ENCODE measurements around the gene ADGRG7.

ADGRG7 gene

DNA sequence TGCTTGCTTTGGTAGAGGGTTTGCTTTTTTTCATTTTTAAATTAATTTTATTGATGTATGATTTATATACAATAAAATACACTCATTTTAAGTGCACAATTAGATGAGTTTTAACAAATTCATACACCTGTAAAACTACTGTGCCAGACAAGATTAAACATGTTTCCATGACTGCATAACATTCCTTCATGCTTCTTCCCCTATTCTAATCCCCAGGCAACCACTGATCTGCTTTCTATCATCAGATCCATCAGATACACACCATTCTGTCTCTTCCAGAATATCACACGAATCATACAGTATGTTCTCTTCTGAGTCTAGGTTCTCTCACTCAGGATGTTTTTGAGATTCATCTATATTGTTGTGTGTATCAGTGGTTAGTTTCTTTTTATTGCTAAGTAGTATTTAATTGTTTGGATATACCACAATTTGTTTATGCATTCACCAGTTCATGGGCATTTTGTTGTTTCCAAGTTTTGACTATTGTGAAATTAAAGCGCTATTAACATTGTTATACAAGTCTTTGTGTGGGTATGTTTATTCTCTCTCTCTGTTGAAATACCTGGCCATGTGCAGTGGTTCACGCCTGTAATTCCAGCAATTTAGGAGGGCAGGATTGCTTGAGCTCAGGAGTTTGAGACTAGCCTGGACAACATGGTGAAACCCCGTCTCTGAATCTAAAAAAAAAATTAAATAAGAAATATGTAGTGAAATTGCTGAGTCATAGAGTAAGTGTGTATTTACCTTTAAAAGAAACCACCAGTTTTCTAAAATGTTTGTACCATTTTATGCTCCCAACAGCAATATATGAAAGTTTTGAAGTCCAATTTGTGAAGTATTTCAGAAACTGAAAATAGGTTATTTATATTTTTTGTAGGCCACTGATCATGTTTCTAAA is 92.9 kb downstream of the ADGRG7 start:
- DNase-seq (ENCODE audit: low read depth), result no peak

DNA sequence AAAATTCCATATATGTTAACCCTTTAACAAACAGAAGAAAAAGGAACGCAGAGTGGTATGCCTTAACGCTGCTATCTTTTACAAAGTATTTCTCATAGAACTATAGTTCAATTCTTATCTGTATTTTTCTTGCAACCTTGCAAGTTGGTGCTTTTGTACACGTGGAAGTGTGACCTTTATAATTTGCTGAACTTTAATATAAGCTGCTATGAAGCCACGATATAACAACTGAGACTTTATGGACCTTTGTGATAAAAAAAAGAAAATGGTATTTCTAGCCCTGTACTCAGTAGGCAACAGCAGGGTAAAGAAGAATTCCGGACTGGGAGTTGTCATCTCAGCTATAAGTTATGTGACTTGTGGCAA is 93.6 kb downstream of the ADGRG7 start:
- no peak for DNase-seq (ENCODE audit: low read depth)

DNA sequence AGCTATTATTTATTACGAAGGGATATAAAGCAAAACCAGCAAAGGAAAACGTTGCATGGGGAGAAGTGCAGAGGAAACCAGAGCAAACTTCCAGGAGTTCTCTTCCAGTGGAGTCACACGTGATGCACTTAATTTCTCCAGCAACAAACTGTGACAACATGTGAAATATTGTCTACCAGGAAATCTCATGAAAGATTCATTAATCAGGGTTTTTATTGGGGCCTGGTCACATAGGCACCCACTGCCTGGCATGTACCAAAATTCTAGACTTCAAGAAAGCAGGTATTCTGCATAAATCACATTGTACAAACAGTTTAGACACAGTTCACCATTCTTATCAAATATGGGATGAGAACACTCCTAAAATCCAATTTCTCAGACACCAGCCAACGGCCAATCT is 94.5 kb downstream of the ADGRG7 start:
- no peak for DNase-seq (ENCODE audit: low read depth)

DNA sequence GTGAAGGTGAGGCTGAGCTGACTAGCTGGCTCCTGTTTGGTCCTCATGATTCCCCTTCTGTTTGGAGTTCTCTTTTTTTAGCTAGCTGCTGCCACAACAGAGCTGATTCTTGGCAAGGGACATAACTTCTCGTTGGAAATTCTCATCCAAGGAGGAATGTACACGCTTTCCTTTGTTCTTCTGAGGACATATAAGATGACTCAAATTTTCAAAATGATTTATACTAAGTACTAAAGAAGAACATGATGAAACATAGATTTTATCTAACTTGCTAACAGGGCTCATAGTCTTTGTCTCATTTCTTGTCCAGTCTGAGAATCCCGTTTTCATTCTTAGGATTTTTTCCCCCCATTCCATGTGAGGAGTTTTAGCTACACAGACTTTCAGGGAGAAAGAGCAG is 97.0 kb downstream of the ADGRG7 start:
- DNase-seq (ENCODE audit: low read depth), result no peak

DNA sequence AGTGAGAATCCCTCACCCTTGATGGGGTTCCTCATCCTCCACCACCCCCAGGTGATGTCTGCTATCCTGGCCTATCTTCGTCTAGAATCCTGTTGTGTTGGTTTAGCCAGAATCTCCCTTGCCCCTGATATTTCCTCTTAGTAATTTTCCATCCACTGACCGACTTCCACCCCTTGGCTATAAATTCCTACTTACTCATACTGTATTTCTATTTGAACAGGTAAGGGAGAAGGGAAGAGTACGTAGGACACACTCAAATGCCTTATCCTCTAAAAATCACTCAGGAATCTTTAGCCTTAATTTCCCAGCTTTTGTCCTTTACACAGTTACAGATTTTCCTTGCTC is 99.2 kb downstream of the ADGRG7 start:
- no peak for DNase-seq (ENCODE audit: low read depth)

DNA sequence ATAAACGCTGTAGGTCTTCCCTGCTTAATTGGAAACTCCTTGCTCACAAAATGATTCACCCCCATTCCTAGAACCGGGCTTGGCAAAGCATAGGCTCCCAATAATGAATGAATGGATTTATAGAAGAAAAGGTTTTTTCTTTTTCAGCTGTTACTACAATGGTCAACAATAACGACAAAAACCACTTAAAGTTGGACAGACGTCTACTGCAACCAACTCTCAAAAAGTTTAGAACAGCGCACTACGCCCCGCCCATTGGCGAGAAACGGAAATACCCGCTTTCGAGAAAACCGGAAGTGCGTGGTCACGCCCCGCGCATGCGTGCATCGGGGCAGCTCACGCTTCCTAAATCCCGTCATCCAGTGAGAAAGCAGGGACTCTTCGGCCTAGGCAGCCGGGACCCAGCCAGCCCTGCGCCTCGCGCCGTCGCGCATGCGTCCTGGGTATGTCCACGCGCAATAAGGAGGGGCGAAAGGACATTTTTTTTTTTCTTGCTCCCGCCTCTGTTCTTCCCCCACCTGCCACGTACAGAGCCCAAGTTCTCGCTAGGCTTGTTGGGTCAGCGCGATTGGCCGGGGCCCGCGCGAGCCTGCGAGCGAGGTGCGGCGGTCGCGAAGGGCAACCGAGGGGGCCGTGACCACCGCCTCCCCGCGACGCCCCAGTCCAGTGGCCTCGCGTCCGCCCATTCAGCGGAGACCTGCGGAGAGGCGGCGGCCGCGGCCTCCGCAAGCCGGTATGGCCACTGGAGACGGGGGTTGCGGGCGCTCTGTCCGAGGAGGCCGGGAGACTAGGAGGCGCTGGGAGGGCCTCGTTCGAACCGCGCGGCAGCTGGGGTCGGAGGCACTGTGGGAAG is 99.8 kb downstream of the ADGRG7 start, which contains the start of gene TFG:
Gene TFG, plus strand, starts transcription at position 506 of the 853 bp plus-strand sequence. CDS start 4,192 bp downstream, outside the sequence.
- DNase-seq (ENCODE audit: low read depth), result peak; percentile 96

DNA sequence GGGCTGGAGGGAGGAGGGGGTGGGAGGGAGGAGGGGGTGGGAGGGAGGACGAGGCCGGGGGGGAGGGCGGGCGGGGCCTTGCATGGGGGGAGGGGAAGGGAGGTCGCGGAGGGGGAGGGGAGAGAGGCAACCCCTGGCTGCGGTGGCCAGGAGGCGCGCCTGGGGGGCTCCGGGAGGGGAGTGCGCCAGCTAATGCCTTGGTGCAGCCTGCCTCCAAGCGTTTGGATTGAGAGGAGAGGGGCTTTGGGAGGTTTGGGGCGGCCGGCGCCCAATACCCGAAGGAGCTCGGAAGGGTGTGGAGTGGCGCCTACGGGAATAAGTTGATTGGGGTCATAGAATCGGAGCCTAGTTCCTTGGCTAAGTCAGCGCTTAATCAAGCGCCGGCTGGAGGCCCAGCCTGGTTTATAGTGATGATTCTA is 100.5 kb downstream of the ADGRG7 start:
- DNase-seq (ENCODE audit: low read depth), result peak; percentile 3

DNA sequence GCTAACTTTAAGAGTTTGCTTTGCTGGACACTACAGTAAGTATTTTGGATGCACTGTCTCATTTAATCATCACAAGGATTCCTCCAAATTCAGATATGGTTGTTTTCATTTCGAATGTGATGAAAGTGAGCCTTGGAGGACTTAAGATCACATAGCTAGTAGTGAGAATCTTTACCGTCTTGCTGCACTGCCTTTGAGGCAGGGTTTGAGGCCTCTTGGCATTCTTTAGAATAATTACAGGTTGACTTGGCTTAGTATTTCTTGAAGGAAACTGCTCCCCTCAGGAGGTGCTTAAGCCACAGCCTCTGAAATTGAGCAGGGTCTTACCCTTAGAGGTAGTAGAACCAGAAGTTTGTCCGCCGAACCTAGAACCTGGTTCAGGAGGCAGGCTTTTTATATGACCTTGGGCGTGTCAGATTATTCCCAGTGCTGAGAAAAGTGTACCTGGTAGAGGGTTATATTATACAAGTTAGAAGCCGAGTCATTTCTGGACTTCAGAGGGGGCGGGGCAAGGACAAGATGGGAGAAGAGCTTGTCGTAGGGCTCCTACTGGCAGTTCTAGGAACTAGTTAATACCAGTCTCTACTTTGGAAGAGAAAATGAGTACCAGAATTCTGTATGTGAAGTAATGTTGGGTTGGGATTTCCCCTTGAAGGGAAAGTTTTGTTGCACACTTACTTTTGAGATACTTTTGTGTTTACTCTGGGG is 101.0 kb downstream of the ADGRG7 start:
- peak; percentile 61 for DNase-seq (ENCODE audit: low read depth)

DNA sequence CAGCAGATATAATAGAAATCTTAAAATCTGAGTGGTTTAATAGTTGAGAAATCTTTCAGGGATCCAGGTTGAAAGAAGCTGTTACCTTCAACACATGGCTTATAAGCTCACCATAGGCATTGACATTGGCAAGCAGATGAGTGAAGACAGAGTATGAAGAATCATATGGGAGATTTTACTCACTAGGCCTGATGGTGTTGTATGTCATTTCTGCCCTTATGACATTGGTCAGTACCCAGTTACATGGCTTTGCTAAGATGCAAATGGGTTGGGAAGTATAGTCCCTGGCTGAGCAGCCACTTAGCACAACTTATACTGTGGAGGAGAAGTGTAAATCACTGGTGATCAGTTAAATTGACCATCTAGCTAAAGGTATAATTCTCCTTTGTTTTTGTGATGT is 105.8 kb downstream of the ADGRG7 start:
- DNase-seq (ENCODE audit: low read depth), result no peak

DNA sequence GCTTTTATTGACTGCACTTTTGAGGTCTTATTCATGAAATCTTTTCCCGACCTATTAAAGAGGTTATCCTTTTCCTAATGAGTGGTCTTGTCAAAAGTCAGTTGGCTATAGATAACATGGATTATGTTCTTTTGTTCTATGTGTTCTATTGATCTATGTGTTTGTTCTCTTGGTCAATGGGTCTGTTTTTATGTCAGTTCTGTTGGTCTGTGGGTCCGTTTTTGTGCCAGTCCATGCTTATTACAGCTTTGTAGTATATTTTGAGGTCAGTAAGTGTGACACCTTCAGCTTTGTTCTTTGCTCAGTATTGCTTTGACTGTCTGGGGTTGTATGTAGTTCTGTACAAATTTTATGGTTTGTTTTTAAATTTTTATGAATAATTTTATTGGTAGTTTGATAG is 107.7 kb downstream of the ADGRG7 start:
- DNase-seq (ENCODE audit: low read depth), result no peak

DNA sequence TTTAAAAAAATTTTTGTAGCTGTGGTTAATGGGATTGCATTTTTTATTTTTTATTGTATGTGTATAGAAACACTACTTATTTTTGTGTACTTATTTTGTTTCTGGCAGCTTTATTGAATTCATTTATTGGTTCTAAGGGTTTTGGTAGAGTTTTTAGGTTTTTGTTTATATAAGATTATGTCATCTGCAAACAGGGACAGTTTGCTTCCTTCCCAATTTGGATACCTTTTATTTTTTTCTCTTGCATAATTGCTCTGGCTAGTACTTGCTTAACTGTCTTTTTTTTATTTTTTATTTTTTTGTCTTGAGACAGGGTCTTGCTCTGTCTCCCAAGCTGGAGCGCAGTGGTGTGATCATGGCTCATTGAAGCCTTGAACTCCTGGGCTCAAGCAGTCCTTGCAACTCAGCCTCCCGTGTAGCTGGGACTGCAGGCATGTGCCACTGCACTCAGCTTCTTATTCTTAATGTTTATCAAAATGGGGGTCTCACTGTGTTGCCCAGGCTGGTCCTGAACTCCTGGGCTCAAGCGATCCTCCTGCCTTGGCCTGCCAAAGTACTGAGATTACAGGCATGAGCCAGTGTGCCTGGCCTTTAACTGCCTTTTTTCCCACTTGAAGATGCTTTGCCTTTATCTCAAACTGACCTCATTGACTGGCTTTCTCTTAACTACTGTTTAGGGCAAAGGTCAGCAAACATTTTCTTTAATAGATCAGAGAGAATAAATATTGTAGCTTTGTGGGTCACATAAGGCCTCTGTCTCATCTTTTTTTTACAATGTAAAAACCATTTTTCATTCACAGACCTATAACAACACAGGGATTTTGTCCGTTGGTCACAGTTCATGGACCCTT is 108.5 kb downstream of the ADGRG7 start:
- no peak for DNase-seq (ENCODE audit: low read depth)

DNA sequence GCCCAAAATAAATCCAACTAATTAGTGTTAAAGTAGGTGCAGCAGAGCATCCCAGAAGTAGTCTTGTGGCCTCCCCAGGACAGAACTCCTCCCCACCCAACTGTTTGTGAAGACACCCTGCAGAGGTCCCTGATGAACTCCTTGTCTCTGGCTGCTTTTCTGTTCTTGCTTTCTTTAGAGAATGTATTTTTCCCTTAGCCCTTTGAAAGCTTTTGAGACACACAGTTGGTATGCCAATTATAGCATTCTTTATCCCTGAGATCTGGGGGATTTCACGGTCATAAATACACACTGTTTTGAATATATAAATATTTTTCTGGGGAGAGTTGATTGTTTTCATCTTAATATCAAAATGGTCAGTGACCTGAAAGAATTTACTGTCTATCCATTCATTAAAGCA is 109.7 kb downstream of the ADGRG7 start:
- no peak for DNase-seq (ENCODE audit: low read depth)

DNA sequence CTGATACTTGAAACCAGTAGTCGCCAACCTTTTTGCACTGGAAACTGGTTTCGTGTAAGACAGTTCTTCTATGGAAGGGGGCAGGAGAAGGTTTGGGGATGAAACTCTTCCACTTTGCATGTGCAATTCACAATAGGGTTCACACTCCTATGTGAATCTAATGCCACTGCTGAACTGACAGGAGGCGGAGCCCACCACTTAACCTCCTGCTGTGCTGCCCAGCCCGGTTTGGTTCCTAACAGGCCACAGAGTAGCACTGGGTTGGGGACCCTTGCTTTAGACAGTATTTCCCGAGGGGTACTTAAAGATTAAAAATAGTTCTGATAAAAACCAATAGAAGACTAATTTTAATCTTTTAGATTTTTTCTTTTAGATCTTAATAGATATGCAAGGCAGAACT is 111.0 kb downstream of the ADGRG7 start:
- DNase-seq (ENCODE audit: low read depth), result no peak

DNA sequence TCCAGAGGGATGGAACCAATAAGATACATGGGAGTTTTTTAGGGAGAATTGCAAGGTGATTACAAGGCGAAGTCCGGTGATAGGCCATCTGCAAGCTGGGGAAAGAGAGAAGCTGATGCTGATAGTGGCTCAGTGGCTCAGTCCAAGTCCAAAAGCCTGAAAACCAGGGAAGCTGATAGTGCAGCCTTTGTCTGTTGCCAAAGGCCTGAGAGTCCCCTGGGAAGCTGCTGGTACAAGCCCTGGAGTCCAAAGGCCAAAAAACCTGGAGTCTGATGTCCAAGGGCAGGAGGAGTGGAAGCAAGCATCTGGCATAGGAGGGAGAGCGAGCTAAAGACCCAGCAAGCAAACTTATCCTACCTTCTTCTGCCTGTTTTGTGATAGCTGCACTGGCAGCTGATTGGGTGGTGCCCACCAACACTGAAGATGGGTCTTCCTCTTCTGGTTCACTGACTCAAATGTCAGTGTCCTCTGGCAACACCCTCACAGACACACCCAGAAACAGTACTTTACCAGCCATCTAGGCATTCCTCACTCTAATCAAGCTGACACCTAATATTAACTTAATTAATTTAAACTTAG is 116.6 kb downstream of the ADGRG7 start:
- no peak for DNase-seq (ENCODE audit: low read depth)

DNA sequence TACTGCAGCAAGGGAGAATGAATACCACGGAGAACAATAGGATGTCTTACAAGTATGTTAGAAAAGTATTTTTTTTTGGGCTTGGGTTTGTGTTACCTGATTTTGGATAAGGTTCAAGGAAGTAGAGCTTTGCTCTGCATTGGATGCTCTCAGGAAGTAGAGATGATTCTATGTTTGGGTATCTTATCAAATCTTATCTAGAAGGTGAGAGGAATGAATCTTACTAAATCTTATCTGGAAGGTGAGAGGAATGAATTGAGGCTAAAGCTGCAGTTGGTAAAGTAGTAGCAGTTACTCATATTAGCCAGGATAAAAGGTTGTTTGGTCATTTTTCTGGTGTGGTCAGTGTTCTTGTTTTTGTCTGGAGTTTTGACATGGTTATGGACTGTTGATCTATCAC is 117.3 kb downstream of the ADGRG7 start:
- no peak for DNase-seq (ENCODE audit: low read depth)

DNA sequence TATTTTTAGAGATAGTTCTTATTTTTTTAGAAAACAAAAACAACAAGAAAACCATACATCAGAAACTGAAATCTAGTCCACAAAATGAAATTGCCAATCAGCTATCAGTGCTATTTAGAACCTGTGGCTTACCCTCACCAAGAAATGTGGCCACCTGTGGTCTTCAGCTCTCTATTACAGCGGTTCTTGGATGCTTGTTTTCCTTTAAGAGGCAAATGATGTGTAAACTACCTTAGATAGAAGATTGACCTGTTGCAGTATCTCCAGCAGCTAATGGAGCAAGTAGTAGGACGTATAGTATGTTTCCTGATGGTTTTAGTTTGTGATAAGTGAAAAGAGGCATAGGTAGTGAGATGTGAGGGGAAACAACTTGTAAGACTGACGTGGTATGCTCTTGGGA is 121.1 kb downstream of the ADGRG7 start:
- no peak for DNase-seq (ENCODE audit: low read depth)

DNA sequence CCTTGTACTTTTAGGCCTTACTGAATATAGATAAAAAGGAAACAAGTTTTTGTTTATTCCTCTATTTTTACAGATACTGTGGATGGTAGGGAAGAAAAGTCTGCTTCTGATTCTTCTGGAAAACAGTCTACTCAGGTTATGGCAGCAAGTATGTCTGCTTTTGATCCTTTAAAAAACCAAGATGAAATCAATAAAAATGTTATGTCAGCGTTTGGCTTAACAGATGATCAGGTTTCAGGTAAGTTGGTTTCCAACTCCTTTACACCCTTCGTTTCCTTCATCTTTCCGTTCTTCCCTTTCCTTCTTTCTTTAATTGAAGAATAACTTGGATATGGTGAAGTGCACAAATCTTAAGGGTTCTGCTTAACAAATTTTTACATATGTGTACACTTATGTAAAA is 123.0 kb downstream of the ADGRG7 start:
- no peak for DNase-seq (ENCODE audit: low read depth)

DNA sequence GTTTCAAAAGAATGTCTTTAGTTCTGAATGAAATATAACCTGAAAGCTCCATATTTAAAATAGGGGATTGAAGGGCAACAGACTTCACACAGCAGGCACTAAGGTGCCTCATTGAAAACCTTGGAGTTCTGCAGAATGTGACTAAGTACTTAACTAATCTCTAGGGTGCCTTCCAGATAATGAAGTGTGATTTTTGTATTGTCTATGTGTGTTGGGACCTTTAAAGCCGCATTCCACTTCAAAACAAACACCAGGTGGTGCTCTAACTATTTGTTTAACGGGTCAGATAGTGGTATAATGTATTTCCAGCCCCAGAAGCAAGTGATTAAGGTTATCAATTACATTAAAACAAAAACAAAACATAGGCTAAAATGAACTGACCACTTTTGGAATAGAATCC is 127.9 kb downstream of the ADGRG7 start:
- DNase-seq (ENCODE audit: low read depth), result no peak

DNA sequence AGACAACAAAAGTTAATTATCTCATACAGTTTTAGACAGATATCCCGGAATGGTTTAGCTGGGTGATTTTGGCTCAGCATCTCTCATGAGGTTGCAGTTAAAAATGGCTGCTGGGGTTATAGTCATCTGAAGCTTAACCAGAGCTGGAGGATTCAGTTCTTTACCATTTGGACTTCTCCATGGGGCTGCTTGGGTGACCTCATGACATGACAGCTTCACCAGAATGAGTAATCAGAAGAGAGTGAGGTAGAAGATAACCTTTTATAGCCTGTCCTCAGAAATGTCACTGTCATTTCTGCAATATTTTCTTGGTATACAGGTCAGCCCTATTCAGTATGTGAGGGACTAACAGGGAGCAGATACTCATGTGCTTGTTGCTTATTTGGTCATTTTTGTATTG is 130.8 kb downstream of the ADGRG7 start:
- no peak for DNase-seq (ENCODE audit: low read depth)

DNA sequence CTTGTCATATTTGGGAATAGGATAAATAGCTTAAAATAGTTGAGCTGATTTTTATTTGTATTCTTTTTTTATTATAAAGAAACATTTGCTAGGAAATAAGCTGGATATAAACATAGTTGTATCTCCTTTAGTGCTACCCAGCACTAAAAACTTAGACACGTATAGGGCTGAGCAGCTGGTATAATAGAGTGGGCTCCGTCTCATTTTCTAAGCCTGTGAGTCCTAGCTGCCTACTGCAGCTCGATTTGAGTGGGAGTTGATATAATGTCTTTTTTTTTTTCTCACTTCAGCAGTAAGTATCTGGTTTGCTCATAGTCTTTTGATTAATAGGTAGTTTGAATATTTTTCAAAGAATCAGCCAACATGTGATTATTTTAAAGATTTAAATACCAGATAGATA is 134.1 kb downstream of the ADGRG7 start:
- DNase-seq (ENCODE audit: low read depth), result no peak

DNA sequence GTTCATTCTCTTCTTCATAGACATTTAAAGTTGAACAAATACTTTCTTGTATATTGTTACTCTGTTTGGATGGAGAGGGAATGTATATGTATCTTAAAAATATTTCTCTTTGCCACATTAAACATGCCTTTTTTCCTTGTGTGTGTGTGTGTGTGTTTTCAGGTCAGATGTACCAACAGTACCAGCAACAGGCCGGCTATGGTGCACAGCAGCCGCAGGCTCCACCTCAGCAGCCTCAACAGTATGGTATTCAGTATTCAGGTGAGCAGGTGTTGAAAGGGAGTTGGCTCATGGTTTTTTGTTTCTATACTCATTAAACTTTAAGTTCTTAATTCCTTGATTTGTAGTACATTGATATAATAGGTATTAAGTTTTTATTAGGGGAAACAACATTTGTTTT is 135.3 kb downstream of the ADGRG7 start:
- DNase-seq (ENCODE audit: low read depth), result no peak

All from activated T-cell treated with anti-CD3 and anti-CD28 coated beads for 24 hours (primary cell).